ENCODE data around the gene MINPP1.
A peak's percentile ranks its signal among the peaks of the same experiment; 100 is the strongest.
"Not testable (repeated sequence)": the region's sequence is repeated elsewhere in the genome, so short reads cannot be mapped to it uniquely, and the experiment has no call there.

Gene MINPP1

DNA sequence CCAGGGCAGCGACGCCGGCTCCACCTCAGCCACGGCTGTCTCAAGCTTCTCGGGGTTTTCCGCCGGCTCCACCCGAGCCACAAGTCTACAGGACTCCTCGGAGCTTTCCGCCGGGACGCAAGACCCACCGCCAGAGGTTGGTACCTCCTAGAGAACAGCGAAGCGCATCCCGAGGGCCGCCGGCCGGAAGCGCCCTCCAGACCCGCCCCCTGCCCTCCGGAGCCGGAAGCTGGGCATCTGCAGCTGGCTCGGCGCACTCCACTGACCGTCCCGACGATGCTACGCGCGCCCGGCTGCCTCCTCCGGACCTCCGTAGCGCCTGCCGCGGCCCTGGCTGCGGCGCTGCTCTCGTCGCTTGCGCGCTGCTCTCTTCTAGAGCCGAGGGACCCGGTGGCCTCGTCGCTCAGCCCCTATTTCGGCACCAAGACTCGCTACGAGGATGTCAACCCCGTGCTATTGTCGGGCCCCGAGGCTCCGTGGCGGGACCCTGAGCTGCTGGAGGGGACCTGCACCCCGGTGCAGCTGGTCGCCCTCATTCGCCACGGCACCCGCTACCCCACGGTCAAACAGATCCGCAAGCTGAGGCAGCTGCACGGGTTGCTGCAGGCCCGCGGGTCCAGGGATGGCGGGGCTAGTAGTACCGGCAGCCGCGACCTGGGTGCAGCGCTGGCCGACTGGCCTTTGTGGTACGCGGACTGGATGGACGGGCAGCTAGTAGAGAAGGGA is at the start of gene MINPP1:
MINPP1 (plus strand) TSS at position 254 of the 726 bp plus-strand sequence; CDS start at position 277, 23 bp downstream.
- DNase-seq, result peak; percentile 92

GRCh38 chr10:87456586-87457220 is 48.0 kb upstream of the MINPP1 start:
- not testable (repeated sequence) for DNase-seq

DNA sequence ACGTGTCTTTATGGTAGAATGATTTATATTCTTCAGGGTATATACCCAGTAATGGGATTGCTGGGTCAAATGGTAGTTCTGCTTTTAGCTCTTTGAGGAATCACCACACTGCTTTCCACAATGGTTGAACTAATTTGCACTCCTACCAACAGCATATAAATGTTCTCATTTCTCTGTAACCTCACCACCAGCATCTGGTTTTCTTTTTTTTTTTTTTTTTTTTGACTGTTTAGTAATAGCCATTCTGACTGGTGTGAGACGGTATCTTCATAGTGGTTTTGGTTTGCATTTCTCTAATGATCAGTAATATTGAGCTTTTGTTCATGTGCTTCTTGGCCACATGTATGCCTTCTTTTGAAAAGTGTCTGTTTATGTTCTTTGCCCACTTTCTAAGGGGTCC is 42.9 kb upstream of the MINPP1 start:
- not testable (repeated sequence) for DNase-seq

DNA sequence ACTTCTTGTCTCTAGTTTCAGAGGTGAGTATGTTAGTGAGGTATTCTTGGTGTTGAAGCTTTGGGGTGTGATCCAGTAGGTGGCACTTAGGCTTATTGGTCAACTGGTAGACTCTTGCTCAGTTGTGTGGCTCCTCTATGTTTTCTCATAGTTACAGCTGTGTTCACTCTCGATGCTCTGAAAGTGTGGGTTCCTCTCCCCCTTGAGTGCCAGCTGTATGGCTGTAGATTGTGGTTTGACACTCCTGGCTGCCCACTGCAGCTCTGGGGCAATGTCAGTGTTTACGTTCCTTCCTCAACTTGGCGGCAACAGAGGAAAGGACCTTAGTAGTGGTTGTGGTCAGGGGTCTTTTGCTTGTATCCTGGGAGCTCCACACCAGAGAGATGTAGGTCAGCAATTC is 37.8 kb upstream of the MINPP1 start:
- not testable (repeated sequence) for DNase-seq

DNA sequence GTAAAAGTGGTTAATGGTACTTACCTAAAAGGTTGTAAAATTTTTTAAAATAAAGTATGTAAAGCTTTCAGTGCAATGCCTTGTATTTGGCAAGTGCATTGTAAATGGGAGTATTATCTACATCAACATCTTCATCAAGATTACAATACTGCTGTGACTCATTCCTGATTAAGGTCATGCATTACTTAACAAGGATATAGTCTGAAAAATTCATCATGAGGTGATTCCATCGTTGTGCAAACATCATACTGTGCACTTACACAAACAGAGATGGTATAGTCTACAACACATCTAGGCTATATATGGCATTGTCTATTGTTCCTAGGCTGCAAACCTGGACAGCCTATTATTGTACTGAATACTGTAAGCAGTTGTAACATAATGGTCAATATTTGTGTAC is 16.0 kb upstream of the MINPP1 start:
- DNase-seq, result not testable (repeated sequence)

DNA sequence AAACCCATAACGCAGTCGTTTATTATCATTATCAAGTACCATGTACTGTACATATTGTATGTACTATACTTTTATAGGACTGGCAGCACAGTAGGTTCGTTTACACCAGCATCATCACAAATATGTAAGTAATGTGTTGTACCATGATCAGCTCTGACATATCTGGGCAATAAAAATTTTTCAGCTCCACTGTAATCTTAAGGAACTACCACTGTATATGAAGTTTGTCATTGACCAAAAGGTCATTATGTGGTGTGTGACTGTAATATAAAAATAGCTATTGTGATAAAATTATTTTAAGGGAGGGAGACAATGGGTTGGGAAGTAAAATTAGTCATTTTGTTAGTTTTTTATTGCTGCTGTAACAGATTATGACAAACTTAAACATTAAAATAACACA is 14.4 kb upstream of the MINPP1 start:
- DNase-seq, result not testable (repeated sequence)

GRCh38 chr10:87492450-87492849 is 12.2 kb upstream of the MINPP1 start:
- not testable (repeated sequence) for DNase-seq

- DNase-seq, result not testable (repeated sequence)
Measured at GRCh38 chr10:87495446-87495845, 9.2 kb upstream of the MINPP1 start.

DNA sequence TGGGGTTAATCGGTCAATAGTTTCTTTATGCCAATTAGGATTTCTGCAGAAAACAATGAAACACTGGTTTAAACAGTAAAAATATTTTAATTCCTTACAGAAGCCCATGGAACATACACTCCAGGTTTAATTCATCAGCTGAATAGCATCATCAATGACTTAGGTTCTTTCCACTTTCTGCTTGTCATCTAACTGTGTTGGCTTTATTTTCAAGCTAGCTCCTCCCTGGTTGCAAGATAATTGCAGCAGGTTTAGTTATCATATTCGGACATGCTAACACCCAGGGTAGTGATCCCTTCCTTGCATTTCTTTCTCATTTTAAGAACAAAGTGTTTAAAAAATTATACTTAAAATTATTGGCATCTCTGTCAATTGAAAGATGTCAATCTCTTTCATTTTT is 7.3 kb upstream of the MINPP1 start:
- DNase-seq, result not testable (repeated sequence)

DNA sequence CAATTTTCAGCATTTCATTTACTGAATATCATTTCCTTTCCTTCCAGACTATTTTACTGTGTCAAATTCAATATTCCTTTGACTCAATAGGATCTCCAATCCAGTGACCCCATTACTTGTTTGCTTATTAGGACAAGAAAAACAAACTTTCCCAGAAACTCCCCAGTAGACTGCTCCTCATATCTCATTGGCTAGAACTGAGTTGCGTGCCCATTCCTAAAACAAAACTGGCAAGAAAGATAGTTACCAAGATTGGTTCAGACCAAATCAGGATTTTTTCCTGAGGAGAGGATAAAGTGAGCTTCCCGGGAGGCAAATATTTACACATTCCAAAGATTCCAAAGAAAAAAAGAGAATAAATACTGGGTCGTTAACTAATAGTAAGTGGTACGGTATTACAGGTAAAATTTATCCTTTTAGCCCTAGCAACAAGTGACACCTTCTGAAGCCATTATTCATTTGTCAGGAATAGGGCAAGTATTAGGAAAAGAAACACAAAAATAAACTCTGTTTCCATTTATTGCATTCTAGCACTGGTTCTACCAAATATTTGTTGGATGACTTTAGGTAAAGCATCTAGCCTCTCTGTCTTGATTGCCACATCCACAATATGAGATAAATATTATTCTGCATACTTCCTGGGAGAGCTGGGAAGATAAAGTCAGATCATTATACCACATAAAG is 6.4 kb upstream of the MINPP1 start:
- not testable (repeated sequence) for DNase-seq

DNA sequence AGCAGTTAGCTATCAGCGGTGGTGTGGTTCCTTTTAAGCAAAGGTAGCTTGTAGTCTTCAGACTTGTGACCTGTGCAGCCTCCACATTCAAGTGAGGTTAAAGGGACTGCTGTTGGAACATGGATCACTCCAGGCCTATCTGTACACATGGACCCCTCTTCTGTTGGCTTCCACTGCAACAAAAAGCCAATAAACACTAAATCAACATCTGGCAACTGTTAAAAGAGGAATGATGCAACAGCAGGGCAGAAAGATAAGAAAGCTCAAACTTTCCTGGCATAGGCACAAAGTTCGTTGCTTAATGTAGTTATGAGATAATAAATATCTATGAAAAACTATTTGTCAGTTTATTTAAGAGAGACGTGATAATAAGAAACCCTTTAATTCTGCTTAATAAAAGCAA is 4.0 kb upstream of the MINPP1 start:
- no peak for DNase-seq

GRCh38 chr10:87503401-87503800 is 1.3 kb upstream of the MINPP1 start:
- DNase-seq, result no peak

- peak; percentile 0 for DNase-seq
Measured at GRCh38 chr10:87503886-87504285, 807 bp upstream of the MINPP1 start.

GRCh38 chr10:87504307-87504639 is 420 bp upstream of the MINPP1 start:
- no peak for DNase-seq

DNA sequence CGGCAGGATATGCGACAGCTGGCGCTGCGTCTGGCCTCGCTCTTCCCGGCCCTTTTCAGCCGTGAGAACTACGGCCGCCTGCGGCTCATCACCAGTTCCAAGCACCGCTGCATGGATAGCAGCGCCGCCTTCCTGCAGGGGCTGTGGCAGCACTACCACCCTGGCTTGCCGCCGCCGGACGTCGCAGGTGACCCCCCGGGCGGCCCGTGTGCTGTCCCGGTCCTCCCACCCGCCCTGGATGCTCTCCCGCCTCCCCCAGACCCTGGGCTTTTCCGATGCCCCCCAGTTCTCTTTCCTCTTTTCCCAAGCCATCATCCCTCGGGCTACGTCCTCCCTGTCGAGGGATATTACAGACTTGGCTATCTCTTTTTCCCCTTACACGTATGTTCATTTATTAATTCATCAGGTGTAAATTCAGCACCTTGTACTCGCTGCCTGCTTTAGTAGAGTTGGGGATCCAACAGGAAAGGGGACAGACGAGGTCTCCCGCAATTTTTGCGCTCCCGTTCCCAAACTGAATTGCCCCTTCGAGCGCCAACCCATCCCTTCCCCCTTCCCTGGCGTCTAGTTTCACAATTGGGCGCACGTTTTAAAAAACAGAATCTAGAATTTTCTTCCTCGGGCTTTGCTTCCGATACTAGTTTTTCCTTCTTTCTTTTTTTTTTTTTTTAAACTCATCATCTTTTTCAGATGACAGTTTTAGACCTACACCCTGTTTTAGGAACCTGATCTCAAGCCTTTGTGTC is 846 bp downstream of the MINPP1 start:
- peak; percentile 56 for DNase-seq

DNA sequence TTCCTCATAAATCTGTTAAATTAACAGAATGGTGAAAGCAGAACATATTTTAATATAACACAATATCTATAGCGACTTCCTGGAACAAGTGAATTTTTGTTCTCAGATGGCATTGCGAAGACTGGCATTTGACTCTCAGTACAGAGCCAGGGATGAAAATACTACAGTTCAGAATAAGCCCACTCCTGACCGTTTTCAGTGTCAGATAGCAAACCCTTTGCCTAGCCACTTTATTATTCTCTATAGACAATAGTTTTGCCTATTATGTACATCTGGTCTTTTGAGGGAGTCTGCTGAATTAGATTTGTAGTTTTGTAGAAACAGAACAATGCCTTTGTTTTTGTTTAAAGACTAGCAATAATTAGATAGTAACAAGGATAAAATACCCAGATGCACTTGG is 2.3 kb downstream of the MINPP1 start:
- no peak for DNase-seq

- no peak for DNase-seq
Measured at GRCh38 chr10:87507879-87508483, 3.3 kb downstream of the MINPP1 start.

DNA sequence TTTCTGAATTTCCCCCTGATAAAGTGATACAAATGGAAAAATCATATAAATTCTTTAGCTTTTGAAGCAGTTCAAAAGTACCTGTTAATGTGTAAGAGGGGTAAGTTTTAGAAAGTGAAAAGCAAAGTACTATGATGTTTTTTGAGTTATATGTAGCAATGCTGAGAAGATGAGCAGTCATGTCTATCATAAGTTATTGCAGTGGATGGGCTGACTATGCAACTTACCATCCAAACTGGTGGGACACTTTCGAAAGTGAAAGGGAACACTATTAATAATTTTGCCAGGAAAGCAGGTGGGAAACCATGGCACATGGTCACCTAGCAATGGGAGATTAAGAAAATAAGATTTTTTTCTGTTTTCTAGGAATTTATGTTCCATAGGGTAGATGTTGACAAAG is 4.1 kb downstream of the MINPP1 start:
- DNase-seq, result no peak

GRCh38 chr10:87510025-87510424 is 5.3 kb downstream of the MINPP1 start:
- DNase-seq, result no peak

GRCh38 chr10:87511526-87511925 is 6.8 kb downstream of the MINPP1 start:
- no peak for DNase-seq

DNA sequence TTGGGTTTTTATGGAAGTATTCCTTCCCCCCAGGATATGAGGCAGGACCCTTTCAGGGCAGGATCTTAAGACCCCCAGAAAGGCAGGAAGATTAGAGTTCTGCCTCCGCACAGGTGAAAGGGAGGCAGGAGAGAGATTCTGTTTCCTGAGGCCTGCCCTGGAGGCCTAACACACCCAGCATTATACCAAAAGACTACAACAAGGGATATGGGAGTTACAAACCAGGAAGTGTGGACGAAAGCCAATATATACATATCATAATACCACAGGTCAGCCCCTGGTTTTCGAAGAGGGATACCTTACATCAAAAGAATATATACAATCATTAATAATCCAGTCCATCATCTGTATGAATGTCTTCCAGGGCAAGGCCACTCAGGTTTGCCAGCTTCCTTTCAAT is 14.2 kb downstream of the MINPP1 start:
- no peak for DNase-seq

DNA sequence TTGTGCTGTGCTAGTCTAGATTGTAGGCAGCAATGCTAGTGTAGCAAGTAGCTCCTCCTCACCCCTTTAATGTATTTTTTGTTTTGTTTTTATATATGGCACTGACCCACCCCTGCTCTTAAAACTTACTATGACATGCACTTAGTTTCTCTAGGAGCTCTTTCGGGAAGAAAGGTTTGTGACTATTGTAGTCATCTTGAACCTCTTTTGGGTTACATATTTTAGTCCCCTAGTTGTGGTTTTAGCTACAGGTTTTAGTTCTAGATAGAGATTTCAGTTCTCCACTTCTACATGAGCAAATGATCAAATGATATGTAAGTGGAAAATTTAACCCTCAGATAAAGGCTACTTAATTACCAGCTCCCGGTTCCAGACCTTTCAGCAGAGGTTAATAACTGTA is 14.9 kb downstream of the MINPP1 start:
- no peak for DNase-seq

DNA sequence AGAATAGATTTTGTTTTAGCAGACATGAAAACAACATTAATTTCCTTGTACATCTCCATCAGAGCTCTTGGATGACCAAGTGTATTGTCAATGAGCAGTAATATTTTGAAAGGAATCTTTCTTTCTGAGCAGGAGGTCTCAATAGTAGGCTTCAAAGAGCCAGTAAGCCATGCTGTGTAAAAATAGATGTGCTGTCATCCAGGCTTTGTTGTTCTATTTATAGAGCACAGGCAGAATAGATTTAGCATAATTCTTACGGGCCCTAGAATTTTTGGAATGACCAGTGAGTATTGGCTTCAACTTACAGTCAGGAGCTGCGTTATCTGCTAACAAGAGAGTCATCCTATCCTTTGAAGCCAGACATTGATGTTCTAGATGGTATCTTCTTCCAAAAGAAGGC is 19.0 kb downstream of the MINPP1 start:
- DNase-seq, result no peak

Measured in suppressor macrophage treated with lipopolysaccharide for 4 hours (primary cell).